HEK293 (cell line): ENCODE data around the gene CREB5.

Experiments used
- CTCF ChIA-PET: fragments of 350-600 bp; formaldehyde crosslinking; extraction: SDS; loops from one replicate; lab custom pipeline; 2021; ENCODE audit warnings: antibody characterized with exemption; lab: Yijun Ruan, JAX
- POLR2A ChIA-PET: fragments of 300-600 bp; formaldehyde crosslinking; extraction: SDS; loops from one replicate; lab custom pipeline; 2020; ENCODE audit warnings: antibody characterized with exemption, inconsistent platforms; lab: Yijun Ruan, JAX
- H3K27ac ChIP-seq: fragments of 200-500 bp; sonication (Bioruptor generic); 2 replicates; pipeline ENCODE4 v1.5.1; 2014; ENCODE audit warnings: low read depth, low read length, control low read depth, inconsistent platforms; ENCODE audit errors: extremely low read depth
- H3K36me3 ChIP-seq, 2 experiments: fragments of 200-500 bp in 1 of 2; sonication (Bioruptor generic) in 1 of 2; 1 replicate in 1 of 2; 2 replicates in 1 of 2; pipeline ENCODE4 v1.5.1; 2014 to 2017; ENCODE audit warnings: inconsistent platforms in 2 of 2, low read length in 2 of 2; ENCODE audit not compliant: control insufficient read depth in 2 of 2, insufficient read depth in 1 of 2
- H3K4me1 ChIP-seq: fragments of 200-500 bp; sonication (Bioruptor generic); 2 replicates; pipeline ENCODE4 v1.5.1; 2014; ENCODE audit warnings: mild to moderate bottlenecking, low read length, inconsistent platforms; ENCODE audit not compliant: control insufficient read depth, insufficient read depth
- H3K4me3 ChIP-seq: 2 replicates; pipeline ENCODE4 v1.5.1; 2011; ENCODE audit warnings: low read depth, mild to moderate bottlenecking, control low read depth, low read length, moderate library complexity
- H3K9me3 ChIP-seq: fragments of 200-500 bp; sonication (Bioruptor generic); 2 replicates; pipeline ENCODE4 v1.5.1; 2014; ENCODE audit warnings: low read depth, low read length, inconsistent platforms; ENCODE audit not compliant: control insufficient read depth, insufficient read depth
- HOXA7 ChIP-seq: sonication (generic); formaldehyde crosslinking; IDR thresholded peaks from 2 replicates; pipeline ENCODE4 v1.8.1; 2022; ENCODE audit warnings: missing genetic modification reagents, borderline replicate concordance
- KLF10 ChIP-seq: fragments of 450-650 bp; IDR thresholded peaks from 2 replicates; pipeline ENCODE4 v1.5.1; 2018; ENCODE audit warnings: missing biosample characterization, mild to moderate bottlenecking, missing genetic modification characterization
- TCF7L2 ChIP-seq: IDR thresholded peaks from 2 replicates; pipeline ENCODE4 v1.6.1; 2011; ENCODE audit warnings: low read depth, mild to moderate bottlenecking, inconsistent platforms, low read length, moderate library complexity, borderline replicate concordance
- ZNF202 ChIP-seq: fragments of 450-650 bp; formaldehyde crosslinking; IDR thresholded peaks from 2 replicates; pipeline ENCODE4 v1.5.1; 2016; ENCODE audit warnings: missing biosample characterization, missing genetic modification characterization, borderline replicate concordance
- ZNF221 ChIP-seq: fragments of 450-650 bp; formaldehyde crosslinking; IDR thresholded peaks from 2 replicates; pipeline ENCODE4 v1.5.1; 2017; ENCODE audit warnings: missing biosample characterization, missing genetic modification characterization, borderline replicate concordance
- ZNF404 ChIP-seq: fragments of 450-650 bp; formaldehyde crosslinking; IDR thresholded peaks from 2 replicates; pipeline ENCODE4 v1.5.1; 2017; ENCODE audit warnings: missing biosample characterization, missing genetic modification characterization
- ZNF488 ChIP-seq: fragments of 450-650 bp; formaldehyde crosslinking; IDR thresholded peaks from 2 replicates; pipeline ENCODE4 v1.5.1; 2016; ENCODE audit warnings: missing biosample characterization, missing genetic modification characterization
- ZNF585B ChIP-seq: fragments of 450-650 bp; formaldehyde crosslinking; IDR thresholded peaks from 2 replicates; pipeline ENCODE4 v1.5.1; 2016; ENCODE audit warnings: missing biosample characterization, missing genetic modification characterization
- TF ChIP-seq, protein P1 (sequence below): fragments of 450-650 bp; formaldehyde crosslinking; IDR thresholded peaks from 2 replicates; pipeline ENCODE4 v1.5.1; 2016; ENCODE audit warnings: missing biosample characterization, missing genetic modification characterization, borderline replicate concordance
- TF ChIP-seq, protein P2 (sequence below): fragments of 450-650 bp; formaldehyde crosslinking; IDR thresholded peaks from 2 replicates; pipeline ENCODE4 v1.5.0; 2017; ENCODE audit warnings: missing biosample characterization, missing genetic modification characterization, borderline replicate concordance
- TF ChIP-seq, protein P3 (sequence below): fragments of 450-650 bp; formaldehyde crosslinking; IDR thresholded peaks from 2 replicates; pipeline ENCODE4 v1.5.1; 2016; ENCODE audit warnings: missing biosample characterization, missing genetic modification characterization, borderline replicate concordance
- TF ChIP-seq, protein P4 (sequence below): fragments of 450-650 bp; formaldehyde crosslinking; IDR thresholded peaks from 2 replicates; pipeline ENCODE4 v1.5.1; 2016; ENCODE audit warnings: missing biosample characterization, missing genetic modification characterization

The CREB5 gene

GRCh38 chr7:28779954-28780353, 367.6 kb downstream of the CREB5 start:
- no peaks in the 10 kb centered on the region for H3K36me3 ChIP-seq
- no peak overlapping the region for H3K27ac ChIP-seq
- H3K9me3 ChIP-seq: no peaks in the 10 kb centered on the region
- H3K4me3 ChIP-seq: no peak overlapping the region
- ChIA-PET POLR2A (no interaction called here), CTCF (no interaction called here)
- no peak for TF ChIP-seq ZNF221 (tag by site-specific recombination)
- TF ChIP-seq, protein P1, sequence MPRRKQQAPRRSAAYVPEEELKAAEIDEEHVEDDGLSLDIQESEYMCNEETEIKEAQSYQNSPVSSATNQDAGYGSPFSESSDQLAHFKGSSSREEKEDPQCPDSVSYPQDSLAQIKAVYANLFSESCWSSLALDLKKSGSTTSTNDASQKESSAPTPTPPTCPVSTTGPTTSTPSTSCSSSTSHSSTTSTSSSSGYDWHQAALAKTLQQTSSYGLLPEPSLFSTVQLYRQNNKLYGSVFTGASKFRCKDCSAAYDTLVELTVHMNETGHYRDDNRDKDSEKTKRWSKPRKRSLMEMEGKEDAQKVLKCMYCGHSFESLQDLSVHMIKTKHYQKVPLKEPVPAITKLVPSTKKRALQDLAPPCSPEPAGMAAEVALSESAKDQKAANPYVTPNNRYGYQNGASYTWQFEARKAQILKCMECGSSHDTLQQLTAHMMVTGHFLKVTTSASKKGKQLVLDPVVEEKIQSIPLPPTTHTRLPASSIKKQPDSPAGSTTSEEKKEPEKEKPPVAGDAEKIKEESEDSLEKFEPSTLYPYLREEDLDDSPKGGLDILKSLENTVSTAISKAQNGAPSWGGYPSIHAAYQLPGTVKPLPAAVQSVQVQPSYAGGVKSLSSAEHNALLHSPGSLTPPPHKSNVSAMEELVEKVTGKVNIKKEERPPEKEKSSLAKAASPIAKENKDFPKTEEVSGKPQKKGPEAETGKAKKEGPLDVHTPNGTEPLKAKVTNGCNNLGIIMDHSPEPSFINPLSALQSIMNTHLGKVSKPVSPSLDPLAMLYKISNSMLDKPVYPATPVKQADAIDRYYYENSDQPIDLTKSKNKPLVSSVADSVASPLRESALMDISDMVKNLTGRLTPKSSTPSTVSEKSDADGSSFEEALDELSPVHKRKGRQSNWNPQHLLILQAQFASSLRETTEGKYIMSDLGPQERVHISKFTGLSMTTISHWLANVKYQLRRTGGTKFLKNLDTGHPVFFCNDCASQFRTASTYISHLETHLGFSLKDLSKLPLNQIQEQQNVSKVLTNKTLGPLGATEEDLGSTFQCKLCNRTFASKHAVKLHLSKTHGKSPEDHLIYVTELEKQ: no peak
- no peak for TF ChIP-seq ZNF404 (tag by site-specific recombination)
- TF ChIP-seq ZNF202 (tag by site-specific recombination): no peak
- H3K4me1 ChIP-seq: peaks cover 9% of the 10 kb centered on the region

DNA sequence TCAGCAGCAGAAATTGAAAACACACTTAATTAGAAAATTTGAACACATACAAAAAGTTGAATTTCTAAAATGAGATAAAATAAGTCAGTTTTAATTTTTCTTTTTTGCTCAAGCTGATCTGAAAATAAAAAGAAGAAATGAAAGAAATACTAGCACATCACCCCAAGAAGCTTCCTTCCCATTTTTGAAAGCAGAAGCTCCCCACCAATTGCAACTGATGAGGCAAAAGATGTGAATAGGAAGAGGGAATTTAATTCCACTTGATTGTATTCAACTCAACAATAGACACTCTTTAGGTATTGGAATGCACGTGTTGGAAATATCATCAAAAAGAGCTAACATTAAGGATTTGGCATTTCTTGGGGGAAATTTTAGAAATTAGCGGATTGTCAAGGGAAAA, 370.0 kb downstream of the CREB5 start:
- Histone ChIP-seq H3K27ac (no peak overlapping the region), H3K36me3 (no peaks in the 10 kb centered on the region), H3K4me3 (no peak overlapping the region), H3K4me1 (peaks cover 9% of the 10 kb centered on the region), H3K9me3 (no peaks in the 10 kb centered on the region)
- POLR2A ChIA-PET: no interaction called here
- no peak for TF ChIP-seq TCF7L2
- TF ChIP-seq, protein P2, sequence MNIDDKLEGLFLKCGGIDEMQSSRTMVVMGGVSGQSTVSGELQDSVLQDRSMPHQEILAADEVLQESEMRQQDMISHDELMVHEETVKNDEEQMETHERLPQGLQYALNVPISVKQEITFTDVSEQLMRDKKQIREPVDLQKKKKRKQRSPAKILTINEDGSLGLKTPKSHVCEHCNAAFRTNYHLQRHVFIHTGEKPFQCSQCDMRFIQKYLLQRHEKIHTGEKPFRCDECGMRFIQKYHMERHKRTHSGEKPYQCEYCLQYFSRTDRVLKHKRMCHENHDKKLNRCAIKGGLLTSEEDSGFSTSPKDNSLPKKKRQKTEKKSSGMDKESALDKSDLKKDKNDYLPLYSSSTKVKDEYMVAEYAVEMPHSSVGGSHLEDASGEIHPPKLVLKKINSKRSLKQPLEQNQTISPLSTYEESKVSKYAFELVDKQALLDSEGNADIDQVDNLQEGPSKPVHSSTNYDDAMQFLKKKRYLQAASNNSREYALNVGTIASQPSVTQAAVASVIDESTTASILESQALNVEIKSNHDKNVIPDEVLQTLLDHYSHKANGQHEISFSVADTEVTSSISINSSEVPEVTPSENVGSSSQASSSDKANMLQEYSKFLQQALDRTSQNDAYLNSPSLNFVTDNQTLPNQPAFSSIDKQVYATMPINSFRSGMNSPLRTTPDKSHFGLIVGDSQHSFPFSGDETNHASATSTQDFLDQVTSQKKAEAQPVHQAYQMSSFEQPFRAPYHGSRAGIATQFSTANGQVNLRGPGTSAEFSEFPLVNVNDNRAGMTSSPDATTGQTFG (tag by site-specific recombination): no peak
- TF ChIP-seq KLF10: no peak
- TF ChIP-seq ZNF488: no peak
- no peak for TF ChIP-seq ZNF585B (tag by site-specific recombination)
- TF ChIP-seq, protein P3, sequence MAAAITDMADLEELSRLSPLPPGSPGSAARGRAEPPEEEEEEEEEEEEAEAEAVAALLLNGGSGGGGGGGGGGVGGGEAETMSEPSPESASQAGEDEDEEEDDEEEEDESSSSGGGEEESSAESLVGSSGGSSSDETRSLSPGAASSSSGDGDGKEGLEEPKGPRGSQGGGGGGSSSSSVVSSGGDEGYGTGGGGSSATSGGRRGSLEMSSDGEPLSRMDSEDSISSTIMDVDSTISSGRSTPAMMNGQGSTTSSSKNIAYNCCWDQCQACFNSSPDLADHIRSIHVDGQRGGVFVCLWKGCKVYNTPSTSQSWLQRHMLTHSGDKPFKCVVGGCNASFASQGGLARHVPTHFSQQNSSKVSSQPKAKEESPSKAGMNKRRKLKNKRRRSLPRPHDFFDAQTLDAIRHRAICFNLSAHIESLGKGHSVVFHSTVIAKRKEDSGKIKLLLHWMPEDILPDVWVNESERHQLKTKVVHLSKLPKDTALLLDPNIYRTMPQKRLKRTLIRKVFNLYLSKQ (tag by site-specific recombination): no peak
- TF ChIP-seq, protein P4, sequence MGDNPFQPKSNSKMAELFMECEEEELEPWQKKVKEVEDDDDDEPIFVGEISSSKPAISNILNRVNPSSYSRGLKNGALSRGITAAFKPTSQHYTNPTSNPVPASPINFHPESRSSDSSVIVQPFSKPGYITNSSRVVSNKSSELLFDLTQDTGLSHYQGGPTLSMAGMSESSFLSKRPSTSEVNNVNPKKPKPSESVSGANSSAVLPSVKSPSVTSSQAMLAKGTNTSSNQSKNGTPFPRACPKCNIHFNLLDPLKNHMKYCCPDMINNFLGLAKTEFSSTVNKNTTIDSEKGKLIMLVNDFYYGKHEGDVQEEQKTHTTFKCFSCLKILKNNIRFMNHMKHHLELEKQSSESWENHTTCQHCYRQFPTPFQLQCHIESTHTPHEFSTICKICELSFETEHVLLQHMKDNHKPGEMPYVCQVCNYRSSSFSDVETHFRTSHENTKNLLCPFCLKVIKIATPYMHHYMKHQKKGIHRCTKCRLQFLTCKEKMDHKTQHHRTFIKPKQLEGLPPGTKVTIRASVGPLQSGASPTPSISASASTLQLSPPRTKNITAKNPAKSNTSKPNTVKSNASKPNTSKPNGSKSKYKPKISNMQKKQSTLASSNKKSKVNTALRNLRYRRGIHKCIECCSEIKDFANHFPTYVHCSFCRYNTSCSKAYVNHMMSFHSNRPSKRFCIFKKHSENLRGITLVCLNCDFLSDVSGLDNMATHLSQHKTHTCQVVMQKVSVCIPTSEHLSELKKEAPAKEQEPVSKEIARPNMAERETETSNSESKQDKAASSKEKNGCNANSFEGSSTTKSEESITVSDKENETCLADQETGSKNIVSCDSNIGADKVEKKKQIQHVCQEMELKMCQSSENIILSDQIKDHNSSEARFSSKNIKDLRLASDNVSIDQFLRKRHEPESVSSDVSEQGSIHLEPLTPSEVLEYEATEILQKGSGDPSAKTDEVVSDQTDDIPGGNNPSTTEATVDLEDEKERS (tag by site-specific recombination): no peak
- TF ChIP-seq HOXA7: no peak
- CTCF ChIA-PET: no interaction called here
